Gastrocnemius medialis (tissue), 4 donors: ENCODE results near the gene HK3.

Experiments used
- POLR2A ChIP-seq, 2 donors: fragments of 450-650 bp; IDR thresholded peaks; one replicate each; pipeline ENCODE4 v1.6.1; 2017; ENCODE audit warnings: antibody characterized with exemption in 2 of 2, mild to moderate bottlenecking in 2 of 2, moderate library complexity in 2 of 2
- TF ChIP-seq, protein P1 (sequence below), 5 experiments: fragments of 450-650 bp in 3 of 5; fragments of 200-600 bp in 2 of 5; sonication (generic) in 2 of 5; IDR thresholded peaks in 4 of 5; conservative IDR thresholded peaks in 1 of 5; 1 replicate in 4 of 5; 2 replicates in 1 of 5; pipeline ENCODE4 v1.5.1; 2016 to 2019; ENCODE audit warnings: antibody characterized with exemption in 5 of 5, mild to moderate bottlenecking in 3 of 5, moderate library complexity in 3 of 5

DNA sequence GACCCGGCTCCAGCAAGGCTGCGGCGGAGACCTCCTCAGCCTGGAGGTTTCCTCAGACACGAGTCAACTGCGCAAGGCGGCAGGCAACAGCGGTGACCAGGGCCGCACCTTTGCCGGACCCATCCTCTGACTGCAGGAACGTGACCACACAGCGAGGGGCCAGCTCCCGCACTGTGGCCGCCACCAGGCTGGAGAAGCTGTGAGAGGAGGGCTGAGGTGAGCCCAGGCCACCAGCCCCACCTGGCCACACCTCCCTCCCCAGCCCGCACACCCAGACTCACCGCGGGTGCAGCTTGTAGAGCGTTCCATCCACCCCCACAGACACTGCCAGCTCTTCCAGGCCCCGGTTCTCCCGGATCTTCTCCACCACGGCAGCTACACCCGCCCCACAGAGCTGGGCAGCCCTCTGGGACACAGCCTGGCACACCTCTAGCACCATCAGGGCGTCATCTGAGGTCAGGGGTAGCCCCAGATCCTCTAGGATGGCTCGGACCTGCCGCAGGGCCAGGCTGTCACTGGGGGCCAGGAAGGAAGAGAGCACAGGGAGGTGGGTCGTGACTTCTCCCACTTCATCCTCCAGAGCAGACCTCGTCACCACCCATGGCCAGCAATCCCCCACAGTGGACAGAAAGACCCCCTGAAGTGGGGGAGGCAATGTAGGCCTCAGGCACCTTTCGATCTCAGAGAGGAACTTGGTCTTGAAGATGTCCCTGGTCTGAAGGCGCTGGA is 18.0 kb downstream of the HK3 start:
- TF ChIP-seq, protein P1, sequence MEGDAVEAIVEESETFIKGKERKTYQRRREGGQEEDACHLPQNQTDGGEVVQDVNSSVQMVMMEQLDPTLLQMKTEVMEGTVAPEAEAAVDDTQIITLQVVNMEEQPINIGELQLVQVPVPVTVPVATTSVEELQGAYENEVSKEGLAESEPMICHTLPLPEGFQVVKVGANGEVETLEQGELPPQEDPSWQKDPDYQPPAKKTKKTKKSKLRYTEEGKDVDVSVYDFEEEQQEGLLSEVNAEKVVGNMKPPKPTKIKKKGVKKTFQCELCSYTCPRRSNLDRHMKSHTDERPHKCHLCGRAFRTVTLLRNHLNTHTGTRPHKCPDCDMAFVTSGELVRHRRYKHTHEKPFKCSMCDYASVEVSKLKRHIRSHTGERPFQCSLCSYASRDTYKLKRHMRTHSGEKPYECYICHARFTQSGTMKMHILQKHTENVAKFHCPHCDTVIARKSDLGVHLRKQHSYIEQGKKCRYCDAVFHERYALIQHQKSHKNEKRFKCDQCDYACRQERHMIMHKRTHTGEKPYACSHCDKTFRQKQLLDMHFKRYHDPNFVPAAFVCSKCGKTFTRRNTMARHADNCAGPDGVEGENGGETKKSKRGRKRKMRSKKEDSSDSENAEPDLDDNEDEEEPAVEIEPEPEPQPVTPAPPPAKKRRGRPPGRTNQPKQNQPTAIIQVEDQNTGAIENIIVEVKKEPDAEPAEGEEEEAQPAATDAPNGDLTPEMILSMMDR (IDR thresholded peaks at IDR 0.05 in 4 of 5, conservative IDR thresholded peaks at IDR 0.05 in 1 of 5) = no peak
- no peak for TF ChIP-seq POLR2A (IDR thresholded peaks at IDR 0.05)
